Gastrocnemius medialis (tissue), 4 donors: Measurements from ENCODE around the gene STAT5B. TPM values are rescaled to one million over a fixed set of nuclear protein-coding genes. Genes with fewer than 3 reads are reported as not detected.
A peak's percentile ranks its signal among the peaks of the same experiment; 100 is the strongest.

Experiments used
- ATAC-seq, 2 donors: fragments of 150-250 bp; one replicate each; pipeline ENCODE4 v1.9.1; 2016
- DNase-seq, 2 donors: peaks; one replicate each; pipeline ENCODE4 v3.0.0-alpha.2; 2019
- H3K27ac ChIP-seq, 4 donors: fragments of 200-600 bp; sonication (generic); 1 replicate in 1 of 4; 2 replicates in 3 of 4; pipeline ENCODE4 v1.5.1; 2016 to 2018; ENCODE audit warnings: mild to moderate bottlenecking in 2 of 4, moderate library complexity in 1 of 4
- H3K27me3 ChIP-seq, 3 donors: fragments of 200-600 bp; sonication (generic) in 2 of 3; 1 replicate in 1 of 3; 2 replicates in 2 of 3; pipeline versions ENCODE4 v1.5.1 to v1.6.0; 2016 to 2019; ENCODE audit warnings: mild to moderate bottlenecking in 1 of 3, moderate library complexity in 1 of 3
- H3K36me3 ChIP-seq, 2 donors: fragments of 200-600 bp; sonication (generic) in 1 of 2; one replicate each; pipeline ENCODE4 v1.5.1; 2017 to 2018
- H3K4me1 ChIP-seq, 2 donors: fragments of 200-600 bp; sonication (generic) in 1 of 2; one replicate each; pipeline ENCODE4 v1.5.1; 2016 to 2017; ENCODE audit warnings: mild to moderate bottlenecking in 2 of 2
- H3K4me3 ChIP-seq, 4 donors: fragments of 200-600 bp; sonication (generic) in 3 of 4; 1 replicate in 1 of 4; 2 replicates in 3 of 4; pipeline ENCODE4 v1.5.1; 2016 to 2019; ENCODE audit warnings: mild to moderate bottlenecking in 2 of 4
- H3K9me3 ChIP-seq, 3 donors: fragments of 200-600 bp; sonication (generic) in 2 of 3; 1 replicate in 1 of 3; 2 replicates in 2 of 3; pipeline ENCODE4 v1.5.1; 2016 to 2019
- CTCF ChIP-seq, 5 experiments: fragments of 450-650 bp in 3 of 5; fragments of 200-600 bp in 2 of 5; sonication (generic) in 2 of 5; IDR thresholded peaks in 4 of 5; conservative IDR thresholded peaks in 1 of 5; 1 replicate in 4 of 5; 2 replicates in 1 of 5; pipeline ENCODE4 v1.5.1; 2016 to 2019; ENCODE audit warnings: antibody characterized with exemption in 5 of 5, mild to moderate bottlenecking in 3 of 5, moderate library complexity in 3 of 5
- POLR2A ChIP-seq, 2 donors: fragments of 450-650 bp; IDR thresholded peaks; one replicate each; pipeline ENCODE4 v1.6.1; 2017; ENCODE audit warnings: antibody characterized with exemption in 2 of 2, mild to moderate bottlenecking in 2 of 2, moderate library complexity in 2 of 2
- in situ Hi-C, 4 donors: fragments of 200-750 bp; cut with MboI; loops; one replicate each; pipeline versions ENCODE4 v1.15.0 to v1.8.0; 2017; ENCODE audit warnings: low sequenced_read_pairs in 4 of 4
- intact Hi-C: fragments of 100-400 bp; cut with DNase I; formaldehyde crosslinking; loops from one replicate; pipeline ENCODE4 v1.15.1; 2023; ENCODE audit warnings: low total_unique reads
- total RNA-seq, 4 donors: library from RNA; depleted of rRNA; stranded (reverse); fragments of >200 nt; gene quantifications; one replicate each; pipeline versions ENCODE4 v1.1.0 to v1.2.3, GENCODE V29; 2016

STAT5B gene
- total RNA-seq, 4 donors from 2014 or later = 77.3 to 150 (median 80.7) TPM

GRCh38 chr17:42277342-42277712, 1.1 kb upstream of the STAT5B start:
- in situ Hi-C loops (no loop called here), intact Hi-C loops (loop anchor here (5.0 kb wide), 1 partner anchor 65 kb away; no protein-coding TSS in a partner anchor)
- ATAC-seq (peak; percentile 5 to 21), DNase-seq (peak in 1 of 2 donors; percentile 47)
- Histone ChIP-seq H3K4me3 (peak overlapping the region; percentile 64 to 96 (median 82)), H3K36me3 (no peaks in the 10 kb centered on the region), H3K27me3 (no peaks in the 10 kb centered on the region), H3K27ac (peak overlapping the region; percentile 89 to 94 (median 90)), H3K4me1 (peaks cover 25 to 38% of the 10 kb centered on the region in 2 donors), H3K9me3 (no peaks in the 10 kb centered on the region)
- TF ChIP-seq POLR2A (IDR thresholded peaks at IDR 0.05) (no peak), CTCF (IDR thresholded peaks at IDR 0.05 in 4 of 5, conservative IDR thresholded peaks at IDR 0.05 in 1 of 5) (no peak)

GRCh38 chr17:42276609-42277341, 584 bp upstream of the STAT5B start:
- H3K4me1 ChIP-seq = peaks cover 31 to 43% of the 10 kb centered on the region in 2 donors
- H3K27me3 ChIP-seq = no peaks in the 10 kb centered on the region
- intact Hi-C loops = loop anchor here (5.0 kb wide), 1 partner anchor 64 kb away; no protein-coding TSS in a partner anchor
- H3K27ac ChIP-seq = peak overlapping the region; percentile 89 to 94 (median 90)
- in situ Hi-C loops = no loop called here
- no peaks in the 10 kb centered on the region for H3K9me3 ChIP-seq
- peak overlapping the region; percentile 64 to 96 (median 82) for H3K4me3 ChIP-seq
- ATAC-seq = peak; percentile 25 to 43
- DNase-seq = peak; percentile 44 to 74
- H3K36me3 ChIP-seq = no peaks in the 10 kb centered on the region
- TF ChIP-seq CTCF (IDR thresholded peaks at IDR 0.05 in 4 of 5, conservative IDR thresholded peaks at IDR 0.05 in 1 of 5) (no peak), POLR2A (IDR thresholded peaks at IDR 0.05) (no peak)

- H3K27ac ChIP-seq = peak overlapping the region; percentile 84 to 94 (median 90)
- TF ChIP-seq CTCF (IDR thresholded peaks at IDR 0.05 in 4 of 5, conservative IDR thresholded peaks at IDR 0.05 in 1 of 5) = no peak
- TF ChIP-seq POLR2A (IDR thresholded peaks at IDR 0.05) = no peak
- no peaks in the 10 kb centered on the region for H3K9me3 ChIP-seq
- peaks cover 40 to 54% of the 10 kb centered on the region in 2 donors for H3K4me1 ChIP-seq
- DNase-seq = no peak
- in situ Hi-C loops = no loop called here
- H3K4me3 ChIP-seq = peak overlapping the region; percentile 84 to 96 (median 90)
- H3K36me3 ChIP-seq = no peaks in the 10 kb centered on the region
- intact Hi-C loops = loop anchor here (5.0 kb wide), 1 partner anchor 63 kb away; no protein-coding TSS in a partner anchor
- ATAC-seq = peak; percentile 47 to 51
- H3K27me3 ChIP-seq = no peaks in the 10 kb centered on the region
Measured at GRCh38 chr17:42275527-42276358, 448 bp downstream of the STAT5B start.

DNA sequence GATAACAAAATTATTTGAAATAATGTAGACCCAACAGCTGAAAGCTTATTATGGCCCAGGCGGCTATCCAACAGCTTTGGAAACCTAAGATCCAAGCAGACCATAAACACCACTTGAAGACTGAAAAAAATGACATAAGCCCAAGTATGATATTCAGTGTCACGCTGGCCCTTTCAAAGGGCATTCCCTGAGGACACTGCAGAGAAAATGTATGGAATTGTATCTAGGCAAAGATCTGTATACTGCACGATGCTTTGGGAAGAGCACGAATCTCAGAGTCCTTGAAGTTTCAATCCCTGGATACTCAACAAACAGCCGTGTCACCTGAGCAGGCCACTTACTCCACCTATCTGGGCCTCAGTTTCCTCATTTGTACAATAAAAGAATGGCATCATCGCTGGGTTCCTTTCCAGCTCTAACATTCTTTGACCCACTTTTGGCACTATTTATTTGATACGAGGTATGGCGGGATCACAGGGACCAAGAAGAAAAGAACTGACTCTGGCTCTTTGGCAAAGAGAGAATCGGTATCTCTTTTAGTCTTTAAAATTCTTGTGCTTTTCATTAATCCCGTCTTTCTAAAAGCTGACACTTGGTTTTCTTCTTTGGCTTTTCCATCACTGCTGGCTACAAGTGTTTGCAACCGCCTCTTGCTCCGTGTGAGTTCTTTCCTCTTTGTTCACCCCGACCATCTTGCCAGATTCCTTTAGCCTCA, 1.2 kb downstream of the STAT5B start:
- Histone ChIP-seq H3K27ac (peak overlapping the region; percentile 84 to 94 (median 90)), H3K36me3 (no peaks in the 10 kb centered on the region), H3K27me3 (no peaks in the 10 kb centered on the region), H3K9me3 (no peaks in the 10 kb centered on the region), H3K4me3 (peak overlapping the region; percentile 84 to 96 (median 90)), H3K4me1 (peaks cover 44 to 61% of the 10 kb centered on the region in 2 donors)
- in situ Hi-C loops = no loop called here
- DNase-seq = no peak
- intact Hi-C loops = loop anchor here (5.0 kb wide), 2 partner anchors 38 to 63 kb away; no protein-coding TSS in a partner anchor
- ATAC-seq = no peak
- TF ChIP-seq CTCF (IDR thresholded peaks at IDR 0.05 in 4 of 5, conservative IDR thresholded peaks at IDR 0.05 in 1 of 5) (no peak), POLR2A (IDR thresholded peaks at IDR 0.05) (peak in 1 of 2 donors; percentile 16)
